Measurements from ENCODE around the gene SEMA4D.

Gene SEMA4D

GRCh38 chr9:89446261-89446960, 51.5 kb downstream of the SEMA4D start:
- Histone ChIP-seq H3K4me3 (replicated peaks; ENCODE audit: insufficient read depth, low read length) (no peak overlapping the region), H3K27me3 (ENCODE audit: insufficient read depth, poor library complexity, severe bottlenecking) (no peaks in the 10 kb centered on the region), H3K27ac (replicated peaks) (no peak overlapping the region)
- no peak for DNase-seq (ENCODE audit: low read depth in 1 of 2, low spot score in 1 of 2)
- no peak for TF ChIP-seq GABPA (IDR thresholded peaks at IDR 0.05; ENCODE audit: low read depth)
- no peak for TF ChIP-seq CTCF (IDR thresholded peaks at IDR 0.05; ENCODE audit: insufficient read depth, low read length)
- TF ChIP-seq POLR2AphosphoS5 (IDR thresholded peaks at IDR 0.05; ENCODE audit: low read depth) = no peak
- TF ChIP-seq SPI1 (IDR thresholded peaks at IDR 0.05; ENCODE audit: borderline replicate concordance, low read depth) = no peak
- TF ChIP-seq REST (IDR thresholded peaks at IDR 0.05; ENCODE audit: insufficient replicate concordance, low read depth) = no peak

- Histone ChIP-seq H3K27ac (replicated peaks) (no peak overlapping the region), H3K27me3 (ENCODE audit: insufficient read depth, poor library complexity, severe bottlenecking) (no peaks in the 10 kb centered on the region), H3K4me3 (replicated peaks; ENCODE audit: insufficient read depth, low read length) (no peak overlapping the region)
- no peak for TF ChIP-seq POLR2AphosphoS5 (IDR thresholded peaks at IDR 0.05; ENCODE audit: low read depth)
- TF ChIP-seq REST (IDR thresholded peaks at IDR 0.05; ENCODE audit: insufficient replicate concordance, low read depth) = no peak
- no peak for TF ChIP-seq GABPA (IDR thresholded peaks at IDR 0.05; ENCODE audit: low read depth)
- no peak for TF ChIP-seq CTCF (IDR thresholded peaks at IDR 0.05; ENCODE audit: insufficient read depth, low read length)
- TF ChIP-seq SPI1 (IDR thresholded peaks at IDR 0.05; ENCODE audit: borderline replicate concordance, low read depth) = no peak
- no peak for DNase-seq (ENCODE audit: low read depth in 1 of 2, low spot score in 1 of 2)
Observed at GRCh38 chr9:89445801-89446251, 52.1 kb downstream of the SEMA4D start.

GRCh38 chr9:89444925-89445765, 52.8 kb downstream of the SEMA4D start:
- DNase-seq (ENCODE audit: low read depth in 1 of 2, low spot score in 1 of 2) = no peak
- Histone ChIP-seq H3K27me3 (ENCODE audit: insufficient read depth, poor library complexity, severe bottlenecking) (no peaks in the 10 kb centered on the region), H3K27ac (replicated peaks) (no peak overlapping the region), H3K4me3 (replicated peaks; ENCODE audit: insufficient read depth, low read length) (no peak overlapping the region)
- no peak for TF ChIP-seq SPI1 (IDR thresholded peaks at IDR 0.05; ENCODE audit: borderline replicate concordance, low read depth)
- no peak for TF ChIP-seq REST (IDR thresholded peaks at IDR 0.05; ENCODE audit: insufficient replicate concordance, low read depth)
- TF ChIP-seq POLR2AphosphoS5 (IDR thresholded peaks at IDR 0.05; ENCODE audit: low read depth) = no peak

Data from HL-60 (cell line).